Fibroblast of villous mesenchyme (primary cell): ENCODE data around the gene COL8A2. TPM values are rescaled to one million over a fixed set of nuclear protein-coding genes. Genes with fewer than 3 reads are reported as not detected.

Source experiments
- DNase-seq: peaks from one replicate; pipeline ENCODE4 v3.0.0-alpha.2; 2010; ENCODE audit warnings: low read depth
- H3K4me3 ChIP-seq: 2 replicates; pipeline ENCODE4 v1.5.1; 2011; ENCODE audit warnings: low read depth, mild to moderate bottlenecking, low read length
- CTCF ChIP-seq: IDR thresholded peaks from 2 replicates; pipeline ENCODE4 v1.5.1; 2012; ENCODE audit warnings: low read depth, mild to moderate bottlenecking, low read length; ENCODE audit not compliant: insufficient read depth
- total RNA-seq: library from RNA; depleted of rRNA; stranded (reverse); fragments of >200 nt; gene quantifications from 2 replicates; pipeline ENCODE4 v1.2.3, GENCODE V29; 2012

COL8A2 gene
- total RNA-seq, 1 donor = 4.7 TPM

GRCh38 chr1:36085686-36086526 lies 39.1 kb downstream of the COL8A2 start:
- DNase-seq = no peak
- no peak overlapping the region for H3K4me3 ChIP-seq
- no peak for TF ChIP-seq CTCF

GRCh38 chr1:36085126-36085525 lies 39.9 kb downstream of the COL8A2 start:
- H3K4me3 ChIP-seq = no peak overlapping the region
- no peak for DNase-seq
- no peak for TF ChIP-seq CTCF

GRCh38 chr1:36084497-36085115 lies 40.4 kb downstream of the COL8A2 start:
- no peak for DNase-seq
- H3K4me3 ChIP-seq = peak overlapping the region; percentile 58
- TF ChIP-seq CTCF = no peak

GRCh38 chr1:36083635-36084496 lies 41.2 kb downstream of the COL8A2 start, which contains the start of gene TEKT2:
Gene TEKT2 (plus strand): TSS chr1:36084094. CDS start chr1:36084922, 828 bp downstream.
- peak within 1 kb of the TSS; percentile 58 for H3K4me3 ChIP-seq

GRCh38 chr1:36083219-36083618 lies 41.8 kb downstream of the COL8A2 start:
- no peak overlapping the region for H3K4me3 ChIP-seq
- no peak for TF ChIP-seq CTCF
- DNase-seq = no peak

More at GRCh38 chr1:36083635-36084496, 41.2 kb downstream of the COL8A2 start, which contains the start of gene TEKT2:
- TF ChIP-seq CTCF = no peak
- peak; percentile 22 for DNase-seq

- TF ChIP-seq CTCF = no peak
- no peak for DNase-seq
- H3K4me3 ChIP-seq = no peak overlapping the region
Measured at GRCh38 chr1:36081926-36082485, 43.0 kb downstream of the COL8A2 start.
